Measurements from ENCODE around the gene ZMYND19.

DNA sequence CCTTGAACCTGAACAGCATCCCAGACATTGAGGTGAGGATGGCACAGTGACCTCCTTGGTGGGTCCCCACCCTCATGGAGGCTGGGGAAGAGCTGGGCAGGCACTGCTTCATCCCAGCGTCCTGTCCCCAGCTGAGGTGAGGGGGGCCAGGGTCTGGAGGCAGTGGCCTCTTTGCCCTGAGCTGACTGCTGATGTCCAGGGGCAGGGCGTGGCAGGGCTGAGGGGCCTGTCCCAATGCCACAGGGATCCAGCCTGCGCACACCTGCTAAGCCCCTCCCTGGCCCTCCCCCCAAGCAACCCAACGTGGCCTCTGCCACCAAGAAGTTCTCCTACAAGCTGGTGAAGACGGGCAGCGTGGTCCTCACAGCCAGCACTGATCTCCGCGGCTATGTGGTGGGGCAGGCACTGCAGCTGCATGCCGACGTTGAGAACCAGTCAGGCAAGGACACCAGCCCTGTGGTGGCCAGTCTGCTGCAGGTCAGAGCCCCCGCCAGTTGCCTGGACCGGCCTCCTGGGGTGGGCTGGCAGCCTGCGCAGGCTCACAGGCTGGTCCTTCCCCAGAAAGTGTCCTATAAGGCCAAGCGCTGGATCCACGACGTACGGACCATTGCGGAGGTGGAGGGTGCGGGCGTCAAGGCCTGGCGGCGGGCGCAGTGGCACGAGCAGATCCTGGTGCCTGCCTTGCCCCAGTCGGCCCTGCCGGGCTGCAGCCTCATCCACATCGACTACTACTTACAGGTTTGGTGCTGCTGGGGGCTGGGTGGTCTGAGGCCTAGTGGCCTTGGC is 23.6 kb upstream of the ZMYND19 start:
- TF ChIP-seq CTCF (IDR thresholded peaks at IDR 0.05; ENCODE audit: low read depth, low read length, poor library complexity, severe bottlenecking), result no peak
- TF ChIP-seq EZH2phosphoT487 (IDR thresholded peaks at IDR 0.05; ENCODE audit: borderline replicate concordance, low read length), result no peak
